ENCODE data around the gene MRPS33.
"Not testable (repeated sequence)": the region's sequence is repeated elsewhere in the genome, so short reads cannot be mapped to it uniquely, and the experiment has no call there.

The MRPS33 gene

GRCh38 chr7:140966561-140967233 lies 48.1 kb downstream of the MRPS33 start:
- in situ Hi-C loops (cut with HindIII; ENCODE audit: low pct_unique_long_range_greater_than_20kb, low sequenced_read_pairs), result no loop called here
- DNase-seq (ENCODE audit: low read depth in 1 of 2, low spot score in 1 of 2), result no peak
- no peak for TF ChIP-seq JUND (IDR thresholded peaks at IDR 0.05; ENCODE audit: low read depth)

- no peak for DNase-seq (ENCODE audit: low read depth in 1 of 2, low spot score in 1 of 2)
- in situ Hi-C loops (cut with HindIII; ENCODE audit: low pct_unique_long_range_greater_than_20kb, low sequenced_read_pairs), result no loop called here
- no peak for TF ChIP-seq JUND (IDR thresholded peaks at IDR 0.05; ENCODE audit: low read depth)
Observed at GRCh38 chr7:140961117-140961516, 53.6 kb downstream of the MRPS33 start.

- in situ Hi-C loops (cut with HindIII; ENCODE audit: low pct_unique_long_range_greater_than_20kb, low sequenced_read_pairs); DNase-seq (ENCODE audit: low read depth in 1 of 2, low spot score in 1 of 2): not testable (repeated sequence)
Observed at GRCh38 chr7:140956997-140957396, 57.8 kb downstream of the MRPS33 start.
